OCI-LY3 (cell line): Measurements from ENCODE around the gene CCR8.

Experiments
- H2AFZ ChIP-seq: fragments of 200-600, 300-600 bp; shearing (Covaris generic); 2 replicates; pipeline ENCODE4 v1.6.0; 2014; ENCODE audit warnings: antibody characterized with exemption, low read depth, low read length
- H3K27ac ChIP-seq: fragments of 200-600, 300-600 bp; sonication (generic); 2 replicates; pipeline ENCODE4 v1.5.1; 2014; ENCODE audit warnings: mild to moderate bottlenecking, low read length, moderate library complexity, mixed read lengths
- H3K27me3 ChIP-seq: fragments of 200-600, 300-600 bp; sonication (generic); 2 replicates; pipeline ENCODE4 v1.6.1; 2014; ENCODE audit warnings: low read depth, low read length, mixed read lengths
- H3K36me3 ChIP-seq: fragments of 200-600, 300-600 bp; sonication (generic); replicated peaks from 2 replicates; pipeline ENCODE3; 2014; ENCODE audit warnings: low read depth, low read length, mixed read lengths
- H3K4me1 ChIP-seq: fragments of 300-600, 200-600 bp; sonication (generic); 2 replicates; pipeline ENCODE4 v1.6.1; 2014; ENCODE audit warnings: low read length, mixed read lengths
- H3K4me2 ChIP-seq: fragments of 200-600, 300-600 bp; sonication (generic); 2 replicates; pipeline ENCODE4 v1.6.1; 2014; ENCODE audit warnings: low read length, mixed read lengths
- H3K4me3 ChIP-seq: fragments of 300-600, 200-600 bp; sonication (generic); 2 replicates; pipeline ENCODE4 v1.5.1; 2014; ENCODE audit warnings: antibody characterized with exemption, mild to moderate bottlenecking, low read length, moderate library complexity
- H3K79me2 ChIP-seq: fragments of 300-600, 200-600 bp; shearing (Covaris generic); 2 replicates; pipeline ENCODE4 v1.6.1; 2014; ENCODE audit warnings: mild to moderate bottlenecking, low read length, mixed read lengths
- H3K9ac ChIP-seq: fragments of 300-600, 200-600 bp; shearing (Covaris generic); 2 replicates; pipeline ENCODE4 v1.6.0; 2014; ENCODE audit warnings: mild to moderate bottlenecking, low read length, moderate library complexity
- H3K9me3 ChIP-seq: fragments of 200-600, 300-600 bp; shearing (Covaris generic); 2 replicates; pipeline ENCODE4 v1.6.1; 2014; ENCODE audit warnings: low read length, mixed read lengths; ENCODE audit not compliant: insufficient read depth
- H4K20me1 ChIP-seq: fragments of 200-600, 300-600 bp; sonication (generic); 2 replicates; pipeline ENCODE4 v1.6.1; 2016; ENCODE audit warnings: low read length, mixed read lengths; ENCODE audit not compliant: insufficient read depth
- CTCF ChIP-seq: fragments of 200-600, 300-600 bp; sonication (generic); IDR thresholded peaks from 2 replicates; pipeline ENCODE4 v1.5.1; 2014; ENCODE audit warnings: antibody characterized with exemption, low read length, low read depth
- EZH2phosphoT487 ChIP-seq: fragments of 200-600 bp; shearing (Covaris generic); IDR thresholded peaks from 2 replicates; pipeline ENCODE4 v1.6.1; 2018; ENCODE audit warnings: antibody characterized with exemption, mixed run types, low read depth

CCR8 gene

DNA sequence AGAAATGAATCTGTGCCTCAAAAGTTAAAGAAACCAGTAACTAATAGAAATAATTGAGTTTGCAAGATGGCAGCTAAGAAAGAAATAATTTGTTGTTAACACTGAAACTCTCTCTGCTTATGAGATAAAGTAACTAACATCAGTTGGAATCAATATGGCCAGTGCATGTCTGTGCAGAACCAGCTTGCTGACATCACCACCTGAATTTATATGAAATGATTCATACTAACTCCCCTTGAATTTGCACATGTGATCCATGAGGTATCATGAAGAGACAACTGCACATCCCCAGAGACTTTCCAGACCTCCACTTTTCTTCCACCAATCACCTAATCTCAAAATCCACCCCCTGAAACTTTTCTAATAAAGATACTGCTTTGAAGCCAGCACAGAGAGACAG, 43.3 kb downstream of the CCR8 start:
- TF ChIP-seq CTCF (no peak), EZH2phosphoT487 (no peak)
- no peaks in the 10 kb centered on the region for H3K9me3 ChIP-seq
- no peak overlapping the region for H3K4me2 ChIP-seq
- peaks cover 2% of the 10 kb centered on the region; the same call in 1 of the 2 replicates for H3K27me3 ChIP-seq
- no peaks in the 10 kb centered on the region for H4K20me1 ChIP-seq
- H3K4me3 ChIP-seq: no peak overlapping the region
- H3K36me3 ChIP-seq: no peaks in the 10 kb centered on the region
- H2AFZ ChIP-seq: no peak overlapping the region
- no peak overlapping the region for H3K27ac ChIP-seq
- peaks cover 11% of the 10 kb centered on the region for H3K4me1 ChIP-seq
- H3K9ac ChIP-seq: no peak overlapping the region
- no peaks in the 10 kb centered on the region for H3K79me2 ChIP-seq

- Histone ChIP-seq H3K4me2 (peak overlapping the region; percentile 37), H3K36me3 (no peaks in the 10 kb centered on the region), H2AFZ (no peak overlapping the region)
Measured at GRCh38 chr3:39376959-39377634, 47.6 kb downstream of the CCR8 start.

DNA sequence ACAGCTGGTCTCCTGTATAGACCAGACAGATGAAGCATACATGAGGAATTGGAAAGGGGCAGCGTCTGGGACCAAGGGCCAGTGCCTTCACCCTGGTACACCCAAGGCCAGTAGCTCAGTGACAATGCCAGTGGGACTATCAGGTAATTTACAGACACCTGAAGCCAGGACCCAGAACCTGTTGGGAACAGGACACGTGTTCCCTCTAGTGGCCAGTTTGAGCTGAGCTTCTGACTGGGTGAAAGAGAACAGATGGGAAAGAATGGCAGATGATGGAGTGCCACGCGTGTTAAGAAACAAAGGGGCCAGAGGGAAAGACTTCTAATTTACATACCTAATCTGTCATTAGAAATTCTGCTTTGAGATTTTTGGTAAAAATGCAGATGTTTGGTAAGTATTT, 48.6 kb downstream of the CCR8 start:
- H4K20me1 ChIP-seq: no peaks in the 10 kb centered on the region
- H3K36me3 ChIP-seq: no peaks in the 10 kb centered on the region
- H3K27ac ChIP-seq: no peak overlapping the region
- TF ChIP-seq EZH2phosphoT487: no peak
- peak; percentile 96 for TF ChIP-seq CTCF
- no peaks in the 10 kb centered on the region for H3K9me3 ChIP-seq
- no peak overlapping the region for H3K9ac ChIP-seq
- no peak overlapping the region for H3K4me3 ChIP-seq
- H3K4me2 ChIP-seq: peak overlapping the region; percentile 25; the same call in 1 of the 2 replicates
- peaks cover 16% of the 10 kb centered on the region for H3K4me1 ChIP-seq
- no peak overlapping the region for H2AFZ ChIP-seq
- no peaks in the 10 kb centered on the region for H3K79me2 ChIP-seq
- H3K27me3 ChIP-seq: peaks cover 2% of the 10 kb centered on the region; the same call in 1 of the 2 replicates

More at GRCh38 chr3:39376959-39377634, 47.6 kb downstream of the CCR8 start:
- H3K79me2 ChIP-seq: no peaks in the 10 kb centered on the region
- H3K9ac ChIP-seq: no peak overlapping the region
- no peaks in the 10 kb centered on the region for H3K9me3 ChIP-seq
- H3K27me3 ChIP-seq: peaks cover 2% of the 10 kb centered on the region; the same call in 1 of the 2 replicates
- TF ChIP-seq CTCF: no peak
- TF ChIP-seq EZH2phosphoT487: no peak
- no peak overlapping the region for H3K27ac ChIP-seq
- H4K20me1 ChIP-seq: no peaks in the 10 kb centered on the region
- peaks cover 13% of the 10 kb centered on the region for H3K4me1 ChIP-seq
- no peak overlapping the region for H3K4me3 ChIP-seq

GRCh38 chr3:39378957-39379777, 49.7 kb downstream of the CCR8 start:
- peaks cover 10% of the 10 kb centered on the region; the same call in 1 of the 2 replicates for H3K79me2 ChIP-seq
- H3K4me1 ChIP-seq: peaks cover 16% of the 10 kb centered on the region
- H3K4me2 ChIP-seq: no peak overlapping the region
- no peak overlapping the region for H3K27ac ChIP-seq
- H3K9me3 ChIP-seq: no peaks in the 10 kb centered on the region
- H3K36me3 ChIP-seq: no peaks in the 10 kb centered on the region
- H3K4me3 ChIP-seq: no peak overlapping the region
- H4K20me1 ChIP-seq: no peaks in the 10 kb centered on the region
- H3K9ac ChIP-seq: no peak overlapping the region
- H3K27me3 ChIP-seq: peaks cover 2% of the 10 kb centered on the region; the same call in 1 of the 2 replicates
- H2AFZ ChIP-seq: no peak overlapping the region
- TF ChIP-seq CTCF: no peak
- no peak for TF ChIP-seq EZH2phosphoT487
